K562 (cell line): ENCODE data around the gene TADA2A. TPM values are rescaled to one million over a fixed set of nuclear protein-coding genes. Genes with fewer than 3 reads are reported as not detected.
A peak's percentile ranks its signal among the peaks of the same experiment; 100 is the strongest.

ENCODE experiments used
- BRCA1 ChIP-seq, 2 experiments: fragments of 450-650 bp in 1 of 2; sonication (generic) in 1 of 2; formaldehyde crosslinking in 1 of 2; IDR thresholded peaks; 2 replicates each; pipeline versions ENCODE4 v1.5.0 to v1.6.1; 2017 to 2020; ENCODE audit warnings: mild to moderate bottlenecking in 1 of 2, missing genetic modification reagents in 1 of 2
- CHCHD3 ChIP-seq: fragments of 250-450 bp; sonication (Bioruptor Pico); IDR thresholded peaks from 2 replicates; pipeline ENCODE4 v2.1.2; 2022; ENCODE audit warnings: mild to moderate bottlenecking
- EWSR1 ChIP-seq: fragments of 450-650 bp; IDR thresholded peaks from 2 replicates; pipeline ENCODE4 v1.6.1; 2018; ENCODE audit warnings: borderline replicate concordance, mild to moderate bottlenecking, low read depth, moderate library complexity; ENCODE audit not compliant: partially characterized antibody
- GTF2F1 ChIP-seq: IDR thresholded peaks from 2 replicates; pipeline ENCODE4 v1.6.1; 2011; ENCODE audit warnings: low read depth, low read length, improper control_type of control experiment
- KLF13 ChIP-seq: fragments of 450-650 bp; IDR thresholded peaks from 2 replicates; pipeline ENCODE4 v1.6.1; 2016; ENCODE audit warnings: missing genetic modification characterization, low read depth, mild to moderate bottlenecking, missing compliant biosample characterization, moderate library complexity, borderline replicate concordance
- LCOR ChIP-seq: sonication (generic); formaldehyde crosslinking; IDR thresholded peaks from 2 replicates; pipeline ENCODE4 v1.8.0; 2022; ENCODE audit warnings: mild to moderate bottlenecking, missing genetic modification reagents
- MBD2 ChIP-seq: sonication (generic); IDR thresholded peaks from 2 replicates; pipeline ENCODE4 v1.6.1; 2016; ENCODE audit warnings: low read depth, borderline replicate concordance
- MYC ChIP-seq, 2 experiments: fragments of 250-450 bp in 1 of 2; sonication (Bioruptor Pico) in 1 of 2; IDR thresholded peaks; 2 replicates each; pipeline versions ENCODE4 v1.5.1 to v1.6.1; 2012 to 2021; ENCODE audit warnings: low read depth in 2 of 2, borderline replicate concordance in 1 of 2, improper control_type of control experiment in 1 of 2, low read length in 1 of 2, mild to moderate bottlenecking in 1 of 2, moderate library complexity in 1 of 2
- NFXL1 ChIP-seq: fragments of 450-650 bp; formaldehyde crosslinking; IDR thresholded peaks from 2 replicates; pipeline ENCODE4 v1.4.0; 2021; ENCODE audit warnings: mild to moderate bottlenecking
- POLR2AphosphoS2 ChIP-seq: IDR thresholded peaks from 2 replicates; pipeline ENCODE4 v1.6.1; 2012; ENCODE audit warnings: low read length, improper control_type of control experiment
- RB1 ChIP-seq: fragments of 450-650 bp; IDR thresholded peaks from 2 replicates; pipeline ENCODE4 v1.6.1; 2017; ENCODE audit warnings: low read depth, mild to moderate bottlenecking
- SFPQ ChIP-seq: fragments of 200-400 bp; formaldehyde crosslinking; IDR thresholded peaks from 2 replicates; pipeline ENCODE4 v1.6.1; 2017; ENCODE audit warnings: mild to moderate bottlenecking, low read depth, low read length, moderate library complexity
- SIN3B ChIP-seq: fragments of 450-650 bp; IDR thresholded peaks from 2 replicates; pipeline ENCODE4 v1.6.1; 2017; ENCODE audit warnings: low read depth, mild to moderate bottlenecking, moderate library complexity
- TCF7L2 ChIP-seq: fragments of 150-350 bp; IDR thresholded peaks from 2 replicates; pipeline ENCODE4 v1.6.1; 2016; ENCODE audit warnings: low read depth, mild to moderate bottlenecking, low read length, moderate library complexity
- TRIM24 ChIP-seq, 2 experiments: fragments of 450-650 bp; IDR thresholded peaks; 2 replicates each; pipeline ENCODE4 v1.6.1; 2016
- TRIM28 ChIP-seq: fragments of 450-650 bp; IDR thresholded peaks from 2 replicates; pipeline ENCODE4 v1.6.1; 2017
- ZBTB17 ChIP-seq: fragments of 450-650 bp; formaldehyde crosslinking; IDR thresholded peaks from 2 replicates; pipeline ENCODE4 v1.4.0; 2020; ENCODE audit warnings: mild to moderate bottlenecking
- ZNF174 ChIP-seq: fragments of 250-450 bp; sonication (Bioruptor Pico); IDR thresholded peaks from 2 replicates; pipeline ENCODE4 v1.4.0; 2020; ENCODE audit warnings: mild to moderate bottlenecking
- ZNF316 ChIP-seq: fragments of 450-650 bp; IDR thresholded peaks from 2 replicates; pipeline ENCODE4 v1.6.1; 2016
- ZNF586 ChIP-seq: fragments of 450-650 bp; formaldehyde crosslinking; conservative IDR thresholded peaks from 2 replicates; pipeline ENCODE4 v1.4.0; 2020; ENCODE audit warnings: mild to moderate bottlenecking, moderate library complexity
- ZNF707 ChIP-seq: fragments of 250-450 bp; sonication (Bioruptor Pico); conservative IDR thresholded peaks from 2 replicates; pipeline ENCODE4 v1.8.0; 2022; ENCODE audit warnings: inconsistent platforms, mild to moderate bottlenecking, moderate library complexity
- ZNF766 ChIP-seq: fragments of 200-800 bp; sonication (Bioruptor generic); conservative IDR thresholded peaks from 2 replicates; pipeline ENCODE4 v1.6.1; 2016; ENCODE audit warnings: missing genetic modification characterization, missing compliant biosample characterization
- polyA plus RNA-seq, 8 experiments: library from polyadenylated mRNA; depleted of rRNA in 4 of 8; stranded (reverse) in 5 of 8; unstranded in 3 of 8; fragments of >200 nt; fragmentation: Nextera tagmentation in 2 of 8; fragmentation: Illumina TruSeq in 1 of 8; extraction: Ambion mirVana in 2 of 8; extraction: Trizol in 1 of 8; gene quantifications; 2 replicates each; pipeline versions ENCODE4 v1.2.1 to v1.2.3, GENCODE V29; 2011 to 2014; ENCODE audit warnings: inconsistent platforms in 1 of 8, missing spikeins in 1 of 8
- total RNA-seq, 7 experiments: library from RNA; depleted of rRNA in 6 of 7; stranded (reverse); fragments of >200 nt in 6 of 7; fragmentation: Illumina TruSeq in 2 of 7; extraction: Trizol in 2 of 7; gene quantifications; 2 replicates each; pipeline versions ENCODE4 v1.2.1 to v1.2.3, GENCODE V29; 2011 to 2021; ENCODE audit warnings: low replicate concordance in 1 of 7
- TF ChIP-seq, protein P1 (sequence below), 2 experiments: fragments of 450-650 bp in 1 of 2; sonication (generic) in 1 of 2; formaldehyde crosslinking; conservative IDR thresholded peaks; 2 replicates each; pipeline versions ENCODE4 v1.4.0 to v1.8.1; 2020 to 2022; ENCODE audit warnings: mild to moderate bottlenecking in 1 of 2, missing genetic modification reagents in 1 of 2
- TF ChIP-seq, protein P2 (sequence below): fragments of 250-450 bp; sonication (Bioruptor Pico); IDR thresholded peaks from 2 replicates; pipeline ENCODE4 v1.5.0; 2021

The TADA2A gene
- total and polyA plus RNA-seq, 9 of the 15 experiments (the other 6 are each of a cell fraction or from before 2014, with no cell fraction given), result 13.8 to 37.7 (median 25.0) TPM

GRCh38 chr17:37406635-37407461 lies at the start of gene TADA2A, which contains the start of gene ACACA (continued):
- no peak for TF ChIP-seq KLF13 (tag)
- TF ChIP-seq, protein P1, sequence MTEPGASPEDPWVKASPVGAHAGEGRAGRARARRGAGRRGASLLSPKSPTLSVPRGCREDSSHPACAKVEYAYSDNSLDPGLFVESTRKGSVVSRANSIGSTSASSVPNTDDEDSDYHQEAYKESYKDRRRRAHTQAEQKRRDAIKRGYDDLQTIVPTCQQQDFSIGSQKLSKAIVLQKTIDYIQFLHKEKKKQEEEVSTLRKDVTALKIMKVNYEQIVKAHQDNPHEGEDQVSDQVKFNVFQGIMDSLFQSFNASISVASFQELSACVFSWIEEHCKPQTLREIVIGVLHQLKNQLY (CRISPR knock-in tag; conservative IDR thresholded peaks at IDR 0.05), result no peak
- TF ChIP-seq LCOR (CRISPR knock-in tag), result 0 out of 2 replicates have a peak, but pooled peaks have one; percentile 4
- no peak for TF ChIP-seq SIN3B
- 0 out of 2 replicates have a peak, but pooled peaks have one; percentile 53 for TF ChIP-seq MBD2
- no peak for TF ChIP-seq TRIM28
- TF ChIP-seq RB1, result peak; percentile 88
- TF ChIP-seq TRIM24 (IDR thresholded peaks at IDR 0.05), result no peak
- no peak for TF ChIP-seq ZNF707 (CRISPR knock-in tag)
- TF ChIP-seq ZNF586 (CRISPR knock-in tag), result no peak
- TF ChIP-seq NFXL1, result no peak
- no peak for TF ChIP-seq CHCHD3
- TF ChIP-seq EWSR1, result no peak
- TF ChIP-seq, protein P2, sequence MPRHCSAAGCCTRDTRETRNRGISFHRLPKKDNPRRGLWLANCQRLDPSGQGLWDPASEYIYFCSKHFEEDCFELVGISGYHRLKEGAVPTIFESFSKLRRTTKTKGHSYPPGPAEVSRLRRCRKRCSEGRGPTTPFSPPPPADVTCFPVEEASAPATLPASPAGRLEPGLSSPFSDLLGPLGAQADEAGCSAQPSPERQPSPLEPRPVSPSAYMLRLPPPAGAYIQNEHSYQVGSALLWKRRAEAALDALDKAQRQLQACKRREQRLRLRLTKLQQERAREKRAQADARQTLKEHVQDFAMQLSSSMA (CRISPR knock-in tag), result no peak
- TF ChIP-seq GTF2F1, result no peak
- TF ChIP-seq ZBTB17 (CRISPR knock-in tag), result no peak
- peak; percentile 60; the same call in 1 of the 2 replicates for TF ChIP-seq POLR2AphosphoS2
- no peak for TF ChIP-seq SFPQ
- no peak for TF ChIP-seq ZNF316
- TF ChIP-seq BRCA1 (IDR thresholded peaks at IDR 0.05), result no peak
- TF ChIP-seq BRCA1 (CRISPR knock-in tag; IDR thresholded peaks at IDR 0.05), result no peak
- no peak for TF ChIP-seq TCF7L2
- no peak for TF ChIP-seq ZNF174 (CRISPR knock-in tag)
- peak; percentile 95 for TF ChIP-seq ZNF766 (CRISPR knock-in tag)
- peak; percentile 89 for TF ChIP-seq MYC (IDR thresholded peaks at IDR 0.05; ENCODE audit: low read depth, low read length)
- no peak for TF ChIP-seq MYC (CRISPR knock-in tag; IDR thresholded peaks at IDR 0.05; ENCODE audit: borderline replicate concordance, low read depth)
